A549 (cell line): ENCODE data around the gene FAM174B. TPM values are rescaled to one million over a fixed set of nuclear protein-coding genes. Genes with fewer than 3 reads are reported as not detected.

Experiments
- ATAC-seq, 2 experiments: fragments of 200-7000 bp in 1 of 2; fragments of >200 bp in 1 of 2; cut with Nextera tagmentation in 1 of 2; cut with Tn5 transposase in 1 of 2; 3 replicates each; pipeline versions ENCODE4 v1.8.0 to v1.9.1; 2018 to 2020; ENCODE audit warnings: mild to moderate bottlenecking in 1 of 2, moderate library complexity in 1 of 2
- CTCF ChIA-PET: fragments of 300-600 bp; sonication (Branson Sonifier 250); formaldehyde crosslinking; extraction: SDS; loops from one replicate; lab custom pipeline; 2021; ENCODE audit warnings: antibody characterized with exemption, inconsistent platforms; lab: Yijun Ruan, JAX
- POLR2A ChIA-PET: fragments of 350-600 bp; formaldehyde crosslinking; extraction: SDS; loops from one replicate; lab custom pipeline; 2021; ENCODE audit warnings: antibody characterized with exemption, inconsistent platforms; lab: Yijun Ruan, JAX
- DNase-seq, 2 experiments: peaks; one replicate each; pipeline versions ENCODE4 v3.0.0 to v3.0.0-alpha.2; 2011 to 2016; ENCODE audit warnings: low read depth in 1 of 2, low spot score in 1 of 2
- FAIRE-seq: peaks from 2 replicates; lab custom pipeline; 2011; peaks lifted over from hg19 to GRCh38; lab: Jason Lieb, UNC
- H3K27ac ChIP-seq, 2 experiments: fragments of >200 bp; sonication (Bioruptor Twin); formaldehyde crosslinking; 3 replicates each; pipeline ENCODE4 v1.5.1; 2016 to 2017
- H3K4me1 ChIP-seq: fragments of >200 bp; sonication (Bioruptor Twin); formaldehyde crosslinking; 3 replicates; pipeline ENCODE4 v1.6.1; 2016
- H3K4me2 ChIP-seq: fragments of >200 bp; sonication (Bioruptor Twin); formaldehyde crosslinking; 3 replicates; pipeline ENCODE4 v1.6.1; 2016
- H3K4me3 ChIP-seq: fragments of >200 bp; sonication (Bioruptor Twin); formaldehyde crosslinking; 3 replicates; pipeline ENCODE4 v1.5.1; 2016
- H3K9me3 ChIP-seq: fragments of >200 bp; sonication (Bioruptor Twin); formaldehyde crosslinking; 3 replicates; pipeline ENCODE4 v1.6.1; 2016
- BHLHE40 ChIP-seq: IDR thresholded peaks from 2 replicates; pipeline ENCODE4 v1.6.1; 2012; ENCODE audit warnings: low read depth, low read length, inconsistent platforms
- CBX2 ChIP-seq: fragments of 200-600 bp; sonication (generic); IDR thresholded peaks from 2 replicates; pipeline ENCODE4 v1.6.1; 2016; ENCODE audit warnings: low read depth, mild to moderate bottlenecking, borderline replicate concordance
- CHD2 ChIP-seq: fragments of 150-350 bp; IDR thresholded peaks from 2 replicates; pipeline ENCODE4 v1.6.1; 2014; ENCODE audit warnings: low read length; ENCODE audit not compliant: partially characterized antibody
- CHD4 ChIP-seq: fragments of 200-600 bp; sonication (generic); IDR thresholded peaks from 2 replicates; pipeline ENCODE4 v1.6.1; 2016; ENCODE audit warnings: antibody characterized with exemption, mild to moderate bottlenecking, borderline replicate concordance
- CTCF ChIP-seq: fragments of >200 bp; sonication (Bioruptor Twin); formaldehyde crosslinking; IDR thresholded peaks from 3 replicates; pipeline ENCODE4 v1.5.1; 2016
- E2F6 ChIP-seq: IDR thresholded peaks from 2 replicates; pipeline ENCODE4 v1.6.1; 2012; ENCODE audit warnings: low read depth, borderline replicate concordance
- EHF ChIP-seq: fragments of 250-450 bp; sonication (Bioruptor Pico); IDR thresholded peaks from 2 replicates; pipeline ENCODE4 v1.5.0; 2020; ENCODE audit warnings: mild to moderate bottlenecking
- ELK1 ChIP-seq: fragments of 150-350 bp; IDR thresholded peaks from 2 replicates; pipeline ENCODE4 v1.6.1; 2014; ENCODE audit warnings: low read depth, mild to moderate bottlenecking, low read length
- FOSB ChIP-seq: fragments of 250-450 bp; sonication (Bioruptor Pico); IDR thresholded peaks from 2 replicates; pipeline ENCODE4 v1.5.0; 2020; ENCODE audit warnings: mild to moderate bottlenecking, moderate library complexity
- GATA3 ChIP-seq: IDR thresholded peaks from 2 replicates; pipeline ENCODE4 v1.6.1; 2012; ENCODE audit warnings: borderline replicate concordance
- HDAC2 ChIP-seq: fragments of 200-600 bp; sonication (generic); IDR thresholded peaks from 2 replicates; pipeline ENCODE4 v1.6.1; 2016
- HEYL ChIP-seq: fragments of 250-450 bp; sonication (Bioruptor Pico); IDR thresholded peaks from 2 replicates; pipeline ENCODE4 v1.8.0; 2021; ENCODE audit warnings: mild to moderate bottlenecking, moderate library complexity
- HOXB5 ChIP-seq: fragments of 250-450 bp; sonication (Bioruptor Pico); IDR thresholded peaks from 2 replicates; pipeline ENCODE4 v1.5.0; 2020; ENCODE audit warnings: mild to moderate bottlenecking, moderate library complexity
- NPAS2 ChIP-seq: fragments of 250-450 bp; sonication (Bioruptor Pico); IDR thresholded peaks from 2 replicates; pipeline ENCODE4 v1.8.0; 2022; ENCODE audit warnings: mild to moderate bottlenecking, moderate library complexity, borderline replicate concordance
- PBX3 ChIP-seq: IDR thresholded peaks from 2 replicates; pipeline ENCODE4 v1.6.1; 2012
- PHF8 ChIP-seq: fragments of 200-600 bp; sonication (generic); IDR thresholded peaks from 2 replicates; pipeline ENCODE4 v1.6.1; 2016; ENCODE audit warnings: low read depth, mild to moderate bottlenecking, antibody characterized with exemption, moderate library complexity, borderline replicate concordance
- POLR2AphosphoS2 ChIP-seq: conservative IDR thresholded peaks from 2 replicates; pipeline ENCODE4 v1.6.1; 2012; ENCODE audit warnings: low read length, improper control_type of control experiment, inconsistent platforms
- REST ChIP-seq: fragments of 200-600 bp; sonication (generic); IDR thresholded peaks from 2 replicates; pipeline ENCODE4 v1.6.1; 2016; ENCODE audit warnings: antibody characterized with exemption, mild to moderate bottlenecking, moderate library complexity
- RFX5 ChIP-seq: fragments of 450-650 bp; IDR thresholded peaks from 2 replicates; pipeline ENCODE4 v1.7.1; 2014; ENCODE audit warnings: antibody characterized with exemption, mild to moderate bottlenecking, moderate library complexity
- TFCP2L1 ChIP-seq: fragments of 250-450 bp; sonication (Bioruptor Pico); IDR thresholded peaks from 2 replicates; pipeline ENCODE4 v1.5.0; 2021; ENCODE audit warnings: mild to moderate bottlenecking
- USF2 ChIP-seq: fragments of 450-650 bp; IDR thresholded peaks from 2 replicates; pipeline ENCODE4 v1.6.1; 2014; ENCODE audit warnings: antibody characterized with exemption
- ZC3H11A ChIP-seq: fragments of 450-650 bp; IDR thresholded peaks from 2 replicates; pipeline ENCODE4 v1.6.1; 2014; ENCODE audit warnings: antibody characterized with exemption, mild to moderate bottlenecking
- ZSCAN20 ChIP-seq: fragments of 250-450 bp; sonication (Bioruptor Pico); IDR thresholded peaks from 2 replicates; pipeline ENCODE4 v1.8.0; 2022; ENCODE audit warnings: mild to moderate bottlenecking, moderate library complexity
- WGBS: methylation state at CpG from one replicate; pipeline ENCODE4 v1.1.6; 2017; ENCODE audit errors: missing lambda C conversion rate; 5-methylcytosine and 5-hydroxymethylcytosine counted together
- polyA plus RNA-seq, 4 experiments: library from polyadenylated mRNA; depleted of rRNA in 3 of 4; stranded (reverse); fragments of >200 nt; fragmentation: RNase III in 1 of 4; extraction: RNeasy Plus Mini Kit Qiagen cat#74134 plus additional on column Dnase treatment in 1 of 4; gene quantifications; 2 replicates in 3 of 4; 3 replicates in 1 of 4; pipeline ENCODE4 v1.2.3, GENCODE V29; 2011 to 2017

Gene FAM174B
- polyA plus RNA-seq, 2 of the 4 experiments (the other 2 are of a cell fraction): 4.6 to 13.9 TPM

- WGBS: 22% methylated on average over 8 of the region's 8 CpGs
Measured at GRCh38 chr15:92586383-92586942, 69.1 kb downstream of the FAM174B start.

GRCh38 chr15:92584105-92584504 is 71.5 kb downstream of the FAM174B start:
- peaks cover 10% of the 10 kb centered on the region for H3K9me3 ChIP-seq
- WGBS: 6% methylated on average over 4 of the region's 4 CpGs
- no peaks in the 10 kb centered on the region for H3K4me1 ChIP-seq
- ATAC-seq: no peak
- H3K4me2 ChIP-seq: no peak overlapping the region
- no peak overlapping the region for H3K4me3 ChIP-seq
- H3K27ac ChIP-seq: no peak overlapping the region
- DNase-seq: no peak
- POLR2A ChIA-PET: no interaction called here
- FAIRE-seq: no peak
- CTCF ChIA-PET: no interaction called here
- TF ChIP-seq RFX5 (no peak), GATA3 (no peak), CHD2 (no peak), FOSB (CRISPR knock-in tag) (no peak), POLR2AphosphoS2 (no peak), EHF (CRISPR knock-in tag) (no peak), HDAC2 (no peak), REST (no peak), PHF8 (no peak)

More at GRCh38 chr15:92586383-92586942, 69.1 kb downstream of the FAM174B start:
- DNase-seq: no peak
- Histone ChIP-seq H3K9me3 (peaks cover 10% of the 10 kb centered on the region), H3K4me2 (no peak overlapping the region), H3K4me1 (no peaks in the 10 kb centered on the region), H3K27ac (no peak overlapping the region), H3K4me3 (no peak overlapping the region)
- ATAC-seq: no peak; a peak in 1 of 6 replicates
- FAIRE-seq: no peak
- CTCF ChIA-PET: no interaction called here
- TF ChIP-seq HEYL (CRISPR knock-in tag) (no peak), POLR2AphosphoS2 (no peak), ZSCAN20 (CRISPR knock-in tag) (no peak), USF2 (no peak), CBX2 (no peak), ZC3H11A (no peak), BHLHE40 (no peak), CHD4 (no peak), PBX3 (no peak), NPAS2 (CRISPR knock-in tag) (no peak), HDAC2 (no peak), TFCP2L1 (no peak), E2F6 (no peak), HOXB5 (CRISPR knock-in tag) (no peak), CTCF (no peak), ELK1 (no peak), GATA3 (no peak)
- POLR2A ChIA-PET: no interaction called here
